ENCODE data around the gene SYT2. TPM values are rescaled to one million over a fixed set of nuclear protein-coding genes. Genes with fewer than 3 reads are reported as not detected.

The SYT2 gene
- total RNA-seq, 1 experiment from 2014 or later = 12.1 TPM

DNA sequence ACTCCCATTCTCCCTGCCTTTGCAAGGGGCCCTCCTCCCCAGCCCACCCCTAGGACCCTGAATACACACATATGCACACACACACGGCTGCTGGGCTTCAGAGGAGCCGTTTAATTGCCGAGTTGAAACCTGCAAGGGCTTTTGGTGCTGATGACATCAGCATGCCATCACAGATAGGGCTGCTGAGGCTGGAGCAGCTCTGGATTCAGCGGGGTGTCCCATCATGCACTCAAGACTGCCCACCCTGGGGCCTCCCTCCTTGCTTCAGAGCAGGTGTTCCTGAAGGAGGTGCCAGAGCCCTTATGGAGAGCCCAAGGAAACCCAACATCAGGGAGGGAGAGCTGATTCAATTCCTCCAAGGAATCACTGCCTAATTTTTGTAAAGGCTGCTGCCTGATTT lies 5.7 kb downstream of the SYT2 start (continued):
- TF ChIP-seq, protein P1, sequence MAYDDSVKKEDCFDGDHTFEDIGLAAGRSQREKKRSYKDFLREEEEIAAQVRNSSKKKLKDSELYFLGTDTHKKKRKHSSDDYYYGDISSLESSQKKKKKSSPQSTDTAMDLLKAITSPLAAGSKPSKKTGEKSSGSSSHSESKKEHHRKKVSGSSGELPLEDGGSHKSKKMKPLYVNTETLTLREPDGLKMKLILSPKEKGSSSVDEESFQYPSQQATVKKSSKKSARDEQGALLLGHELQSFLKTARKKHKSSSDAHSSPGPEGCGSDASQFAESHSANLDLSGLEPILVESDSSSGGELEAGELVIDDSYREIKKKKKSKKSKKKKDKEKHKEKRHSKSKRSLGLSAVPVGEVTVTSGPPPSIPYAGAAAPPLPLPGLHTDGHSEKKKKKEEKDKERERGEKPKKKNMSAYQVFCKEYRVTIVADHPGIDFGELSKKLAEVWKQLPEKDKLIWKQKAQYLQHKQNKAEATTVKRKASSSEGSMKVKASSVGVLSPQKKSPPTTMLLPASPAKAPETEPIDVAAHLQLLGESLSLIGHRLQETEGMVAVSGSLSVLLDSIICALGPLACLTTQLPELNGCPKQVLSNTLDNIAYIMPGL (CRISPR knock-in tag; IDR thresholded peaks at IDR 0.05) = no peak
- TF ChIP-seq, protein P2, sequence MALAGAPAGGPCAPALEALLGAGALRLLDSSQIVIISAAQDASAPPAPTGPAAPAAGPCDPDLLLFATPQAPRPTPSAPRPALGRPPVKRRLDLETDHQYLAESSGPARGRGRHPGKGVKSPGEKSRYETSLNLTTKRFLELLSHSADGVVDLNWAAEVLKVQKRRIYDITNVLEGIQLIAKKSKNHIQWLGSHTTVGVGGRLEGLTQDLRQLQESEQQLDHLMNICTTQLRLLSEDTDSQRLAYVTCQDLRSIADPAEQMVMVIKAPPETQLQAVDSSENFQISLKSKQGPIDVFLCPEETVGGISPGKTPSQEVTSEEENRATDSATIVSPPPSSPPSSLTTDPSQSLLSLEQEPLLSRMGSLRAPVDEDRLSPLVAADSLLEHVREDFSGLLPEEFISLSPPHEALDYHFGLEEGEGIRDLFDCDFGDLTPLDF (CRISPR knock-in tag; IDR thresholded peaks at IDR 0.05) = no peak
- TF ChIP-seq NR2C2 (CRISPR knock-in tag; IDR thresholded peaks at IDR 0.05) = no peak
- TF ChIP-seq, protein P3, sequence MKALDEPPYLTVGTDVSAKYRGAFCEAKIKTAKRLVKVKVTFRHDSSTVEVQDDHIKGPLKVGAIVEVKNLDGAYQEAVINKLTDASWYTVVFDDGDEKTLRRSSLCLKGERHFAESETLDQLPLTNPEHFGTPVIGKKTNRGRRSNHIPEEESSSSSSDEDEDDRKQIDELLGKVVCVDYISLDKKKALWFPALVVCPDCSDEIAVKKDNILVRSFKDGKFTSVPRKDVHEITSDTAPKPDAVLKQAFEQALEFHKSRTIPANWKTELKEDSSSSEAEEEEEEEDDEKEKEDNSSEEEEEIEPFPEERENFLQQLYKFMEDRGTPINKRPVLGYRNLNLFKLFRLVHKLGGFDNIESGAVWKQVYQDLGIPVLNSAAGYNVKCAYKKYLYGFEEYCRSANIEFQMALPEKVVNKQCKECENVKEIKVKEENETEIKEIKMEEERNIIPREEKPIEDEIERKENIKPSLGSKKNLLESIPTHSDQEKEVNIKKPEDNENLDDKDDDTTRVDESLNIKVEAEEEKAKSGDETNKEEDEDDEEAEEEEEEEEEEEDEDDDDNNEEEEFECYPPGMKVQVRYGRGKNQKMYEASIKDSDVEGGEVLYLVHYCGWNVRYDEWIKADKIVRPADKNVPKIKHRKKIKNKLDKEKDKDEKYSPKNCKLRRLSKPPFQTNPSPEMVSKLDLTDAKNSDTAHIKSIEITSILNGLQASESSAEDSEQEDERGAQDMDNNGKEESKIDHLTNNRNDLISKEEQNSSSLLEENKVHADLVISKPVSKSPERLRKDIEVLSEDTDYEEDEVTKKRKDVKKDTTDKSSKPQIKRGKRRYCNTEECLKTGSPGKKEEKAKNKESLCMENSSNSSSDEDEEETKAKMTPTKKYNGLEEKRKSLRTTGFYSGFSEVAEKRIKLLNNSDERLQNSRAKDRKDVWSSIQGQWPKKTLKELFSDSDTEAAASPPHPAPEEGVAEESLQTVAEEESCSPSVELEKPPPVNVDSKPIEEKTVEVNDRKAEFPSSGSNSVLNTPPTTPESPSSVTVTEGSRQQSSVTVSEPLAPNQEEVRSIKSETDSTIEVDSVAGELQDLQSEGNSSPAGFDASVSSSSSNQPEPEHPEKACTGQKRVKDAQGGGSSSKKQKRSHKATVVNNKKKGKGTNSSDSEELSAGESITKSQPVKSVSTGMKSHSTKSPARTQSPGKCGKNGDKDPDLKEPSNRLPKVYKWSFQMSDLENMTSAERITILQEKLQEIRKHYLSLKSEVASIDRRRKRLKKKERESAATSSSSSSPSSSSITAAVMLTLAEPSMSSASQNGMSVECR (CRISPR knock-in tag; IDR thresholded peaks at IDR 0.05; ENCODE audit: borderline replicate concordance) = no peak
- TF ChIP-seq MYBL2 (CRISPR knock-in tag; IDR thresholded peaks at IDR 0.05) = no peak
- TF ChIP-seq, protein P4, sequence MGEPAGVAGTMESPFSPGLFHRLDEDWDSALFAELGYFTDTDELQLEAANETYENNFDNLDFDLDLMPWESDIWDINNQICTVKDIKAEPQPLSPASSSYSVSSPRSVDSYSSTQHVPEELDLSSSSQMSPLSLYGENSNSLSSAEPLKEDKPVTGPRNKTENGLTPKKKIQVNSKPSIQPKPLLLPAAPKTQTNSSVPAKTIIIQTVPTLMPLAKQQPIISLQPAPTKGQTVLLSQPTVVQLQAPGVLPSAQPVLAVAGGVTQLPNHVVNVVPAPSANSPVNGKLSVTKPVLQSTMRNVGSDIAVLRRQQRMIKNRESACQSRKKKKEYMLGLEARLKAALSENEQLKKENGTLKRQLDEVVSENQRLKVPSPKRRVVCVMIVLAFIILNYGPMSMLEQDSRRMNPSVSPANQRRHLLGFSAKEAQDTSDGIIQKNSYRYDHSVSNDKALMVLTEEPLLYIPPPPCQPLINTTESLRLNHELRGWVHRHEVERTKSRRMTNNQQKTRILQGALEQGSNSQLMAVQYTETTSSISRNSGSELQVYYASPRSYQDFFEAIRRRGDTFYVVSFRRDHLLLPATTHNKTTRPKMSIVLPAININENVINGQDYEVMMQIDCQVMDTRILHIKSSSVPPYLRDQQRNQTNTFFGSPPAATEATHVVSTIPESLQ (CRISPR knock-in tag; IDR thresholded peaks at IDR 0.05) = no peak
- TF ChIP-seq, protein P5, sequence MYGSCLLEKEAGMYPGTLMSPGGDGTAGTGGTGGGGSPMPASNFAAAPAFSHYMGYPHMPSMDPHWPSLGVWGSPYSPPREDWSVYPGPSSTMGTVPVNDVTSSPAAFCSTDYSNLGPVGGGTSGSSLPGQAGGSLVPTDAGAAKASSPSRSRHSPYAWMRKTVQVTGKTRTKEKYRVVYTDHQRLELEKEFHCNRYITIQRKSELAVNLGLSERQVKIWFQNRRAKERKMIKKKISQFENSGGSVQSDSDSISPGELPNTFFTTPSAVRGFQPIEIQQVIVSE (CRISPR knock-in tag; IDR thresholded peaks at IDR 0.05; ENCODE audit: borderline replicate concordance) = no peak
- TF ChIP-seq CBFB (CRISPR knock-in tag; IDR thresholded peaks at IDR 0.05; ENCODE audit: low read depth) = no peak

DNA sequence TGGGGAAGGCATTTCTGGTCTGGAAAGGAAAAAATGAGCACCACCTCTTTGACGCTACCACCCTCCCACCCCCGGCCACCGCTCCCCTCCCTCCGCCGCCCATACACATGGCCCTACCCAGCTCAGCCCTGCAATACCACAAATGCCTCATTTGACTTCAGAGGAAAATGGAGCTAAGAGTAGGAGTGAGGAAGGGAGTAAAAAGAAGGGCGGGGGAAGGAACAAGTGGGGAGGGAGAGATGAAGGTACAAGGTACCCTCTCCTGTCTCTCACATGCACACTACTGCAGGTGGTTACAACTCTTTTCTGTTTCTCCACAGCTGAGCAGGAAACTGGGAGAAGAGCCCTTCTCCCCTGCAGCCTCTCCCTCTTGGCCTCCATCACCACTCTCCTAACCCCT lies 7.1 kb downstream of the SYT2 start:
- ChIA-PET CTCF (interaction anchor here (0.7 to 2.2 kb wide), 6 partner anchors 10 to 201 kb away, joined by 3 to 8 read pairs (median 6); no protein-coding TSS in a partner anchor), POLR2A (interaction anchor here (0.5 to 1.6 kb wide), 3 partner anchors 9 to 1443 kb away, joined by 3 to 6 read pairs (median 5); no protein-coding TSS in a partner anchor)
- no peak overlapping the region for H3K4me3 Mint-ChIP-seq
- peaks cover 12% of the 10 kb centered on the region for H3K4me1 Mint-ChIP-seq
- TF ChIP-seq CBFB (CRISPR knock-in tag; IDR thresholded peaks at IDR 0.05; ENCODE audit: low read depth) = no peak
- TF ChIP-seq, protein P6, sequence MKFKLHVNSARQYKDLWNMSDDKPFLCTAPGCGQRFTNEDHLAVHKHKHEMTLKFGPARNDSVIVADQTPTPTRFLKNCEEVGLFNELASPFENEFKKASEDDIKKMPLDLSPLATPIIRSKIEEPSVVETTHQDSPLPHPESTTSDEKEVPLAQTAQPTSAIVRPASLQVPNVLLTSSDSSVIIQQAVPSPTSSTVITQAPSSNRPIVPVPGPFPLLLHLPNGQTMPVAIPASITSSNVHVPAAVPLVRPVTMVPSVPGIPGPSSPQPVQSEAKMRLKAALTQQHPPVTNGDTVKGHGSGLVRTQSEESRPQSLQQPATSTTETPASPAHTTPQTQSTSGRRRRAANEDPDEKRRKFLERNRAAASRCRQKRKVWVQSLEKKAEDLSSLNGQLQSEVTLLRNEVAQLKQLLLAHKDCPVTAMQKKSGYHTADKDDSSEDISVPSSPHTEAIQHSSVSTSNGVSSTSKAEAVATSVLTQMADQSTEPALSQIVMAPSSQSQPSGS (CRISPR knock-in tag; IDR thresholded peaks at IDR 0.05; ENCODE audit: borderline replicate concordance, low read depth) = no peak
- TF ChIP-seq KAT7 (CRISPR knock-in tag; IDR thresholded peaks at IDR 0.05; ENCODE audit: borderline replicate concordance) = no peak
- TF ChIP-seq GRHL2 (CRISPR knock-in tag; IDR thresholded peaks at IDR 0.05; ENCODE audit: insufficient replicate concordance, severe bottlenecking) = no peak
- TF ChIP-seq, protein P7, sequence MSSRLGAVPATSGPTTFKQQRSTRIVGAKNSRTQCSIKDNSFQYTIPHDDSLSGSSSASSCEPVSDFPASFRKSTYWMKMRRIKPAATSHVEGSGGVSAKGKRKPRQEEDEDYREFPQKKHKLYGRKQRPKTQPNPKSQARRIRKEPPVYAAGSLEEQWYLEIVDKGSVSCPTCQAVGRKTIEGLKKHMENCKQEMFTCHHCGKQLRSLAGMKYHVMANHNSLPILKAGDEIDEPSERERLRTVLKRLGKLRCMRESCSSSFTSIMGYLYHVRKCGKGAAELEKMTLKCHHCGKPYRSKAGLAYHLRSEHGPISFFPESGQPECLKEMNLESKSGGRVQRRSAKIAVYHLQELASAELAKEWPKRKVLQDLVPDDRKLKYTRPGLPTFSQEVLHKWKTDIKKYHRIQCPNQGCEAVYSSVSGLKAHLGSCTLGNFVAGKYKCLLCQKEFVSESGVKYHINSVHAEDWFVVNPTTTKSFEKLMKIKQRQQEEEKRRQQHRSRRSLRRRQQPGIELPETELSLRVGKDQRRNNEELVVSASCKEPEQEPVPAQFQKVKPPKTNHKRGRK (CRISPR knock-in tag; IDR thresholded peaks at IDR 0.05; ENCODE audit: borderline replicate concordance) = no peak
- TF ChIP-seq, protein P1 (CRISPR knock-in tag; IDR thresholded peaks at IDR 0.05) = no peak
- no peak for TF ChIP-seq RORB (CRISPR knock-in tag; IDR thresholded peaks at IDR 0.05)
- TF ChIP-seq NFYB (CRISPR knock-in tag; conservative IDR thresholded peaks at IDR 0.05; ENCODE audit: low read depth) = no peak
- H3K36me3 Mint-ChIP-seq = no peaks in the 10 kb centered on the region
- DNase-seq (ENCODE audit: low spot score) (no peak), ATAC-seq (no peak)
- no peaks in the 10 kb centered on the region for H3K9me3 Mint-ChIP-seq
- H3K27ac Mint-ChIP-seq = no peak overlapping the region
- no peaks in the 10 kb centered on the region for H3K27me3 Mint-ChIP-seq (ENCODE audit: low read depth)

Measured in WTC11 (cell line).